Kidney epithelial cell (primary cell): ENCODE measurements around the gene MYADML2. TPM values are rescaled to one million over a fixed set of nuclear protein-coding genes. Genes with fewer than 3 reads are reported as not detected.

Experiments
- DNase-seq: peaks from one replicate; pipeline ENCODE4 v3.0.0-alpha.2; 2010; ENCODE audit warnings: low read depth
- H3K27me3 ChIP-seq: 2 replicates; pipeline ENCODE4 v1.6.0; 2011; ENCODE audit warnings: low read length; ENCODE audit not compliant: control insufficient read depth, insufficient read depth
- H3K36me3 ChIP-seq: 2 replicates; pipeline ENCODE4 v1.5.1; 2011; ENCODE audit warnings: low read length; ENCODE audit not compliant: control insufficient read depth, insufficient read depth
- H3K4me3 ChIP-seq: 2 replicates; pipeline ENCODE4 v1.5.1; 2011; ENCODE audit warnings: low read depth, mild to moderate bottlenecking, control low read depth, low read length
- total RNA-seq: library from RNA; depleted of rRNA; stranded (reverse); fragments of >200 nt; gene quantifications from 2 replicates; pipeline ENCODE4 v1.2.3, GENCODE V29; 2015
- TF ChIP-seq, protein P1 (sequence below): IDR thresholded peaks from 2 replicates; pipeline ENCODE4 v1.5.1; 2011; ENCODE audit warnings: mild to moderate bottlenecking, moderate library complexity, low read length, control low read depth, inconsistent platforms; ENCODE audit not compliant: insufficient read depth, poor library complexity, severe bottlenecking

Gene MYADML2
- total RNA-seq, 1 donor from 2014 or later = not detected

DNA sequence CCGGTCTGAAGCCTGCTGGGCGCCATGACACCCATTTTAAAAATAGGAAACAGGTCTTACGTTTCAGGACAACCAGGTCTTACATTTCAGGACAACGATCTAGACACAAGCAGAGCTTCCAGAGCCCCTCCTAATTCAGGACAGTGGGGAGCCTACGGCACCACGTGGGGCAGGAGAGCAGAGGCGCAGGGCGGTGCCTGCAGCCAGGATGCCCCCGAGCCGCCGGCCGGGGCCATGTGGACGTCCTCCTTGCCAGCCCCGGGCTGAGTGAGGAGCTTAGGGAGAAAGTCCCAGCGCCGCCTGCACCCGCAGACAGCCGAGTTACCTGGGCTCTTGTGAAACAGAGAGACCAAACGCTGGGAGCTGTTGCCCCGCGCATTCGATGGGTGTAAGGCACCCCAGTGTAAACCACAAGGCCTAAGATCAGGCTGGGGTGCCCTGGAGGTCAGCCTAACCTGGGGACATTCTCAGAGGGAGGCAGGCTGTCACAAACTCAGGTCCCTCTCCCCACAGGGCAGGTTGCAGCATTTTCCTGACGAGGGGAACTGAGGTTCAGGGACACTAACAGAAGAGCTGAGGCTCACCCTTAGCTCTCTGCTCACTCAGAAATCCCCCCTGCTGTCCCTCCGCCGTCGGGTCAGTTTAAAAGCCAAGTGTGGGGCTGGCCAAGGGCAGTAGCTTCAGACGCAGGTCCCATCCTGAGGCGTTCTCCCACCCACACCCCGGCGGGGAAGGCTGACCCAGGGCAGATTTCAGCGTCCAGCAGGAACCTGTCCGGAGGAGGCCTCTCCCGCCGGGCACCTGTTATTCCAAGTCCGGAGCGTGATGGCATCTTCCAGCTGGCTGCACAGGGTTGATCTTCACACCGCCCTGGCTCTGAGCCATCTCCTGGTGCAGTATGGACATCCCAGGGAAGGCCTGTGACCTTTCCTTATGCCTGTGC, 15.7 kb upstream of the MYADML2 start:
- H3K27me3 ChIP-seq = peaks cover 66% of the 10 kb centered on the region
- H3K4me3 ChIP-seq = no peak overlapping the region
- DNase-seq = no peak
- TF ChIP-seq, protein P1, sequence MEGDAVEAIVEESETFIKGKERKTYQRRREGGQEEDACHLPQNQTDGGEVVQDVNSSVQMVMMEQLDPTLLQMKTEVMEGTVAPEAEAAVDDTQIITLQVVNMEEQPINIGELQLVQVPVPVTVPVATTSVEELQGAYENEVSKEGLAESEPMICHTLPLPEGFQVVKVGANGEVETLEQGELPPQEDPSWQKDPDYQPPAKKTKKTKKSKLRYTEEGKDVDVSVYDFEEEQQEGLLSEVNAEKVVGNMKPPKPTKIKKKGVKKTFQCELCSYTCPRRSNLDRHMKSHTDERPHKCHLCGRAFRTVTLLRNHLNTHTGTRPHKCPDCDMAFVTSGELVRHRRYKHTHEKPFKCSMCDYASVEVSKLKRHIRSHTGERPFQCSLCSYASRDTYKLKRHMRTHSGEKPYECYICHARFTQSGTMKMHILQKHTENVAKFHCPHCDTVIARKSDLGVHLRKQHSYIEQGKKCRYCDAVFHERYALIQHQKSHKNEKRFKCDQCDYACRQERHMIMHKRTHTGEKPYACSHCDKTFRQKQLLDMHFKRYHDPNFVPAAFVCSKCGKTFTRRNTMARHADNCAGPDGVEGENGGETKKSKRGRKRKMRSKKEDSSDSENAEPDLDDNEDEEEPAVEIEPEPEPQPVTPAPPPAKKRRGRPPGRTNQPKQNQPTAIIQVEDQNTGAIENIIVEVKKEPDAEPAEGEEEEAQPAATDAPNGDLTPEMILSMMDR = no peak
- H3K36me3 ChIP-seq = no peaks in the 10 kb centered on the region

DNA sequence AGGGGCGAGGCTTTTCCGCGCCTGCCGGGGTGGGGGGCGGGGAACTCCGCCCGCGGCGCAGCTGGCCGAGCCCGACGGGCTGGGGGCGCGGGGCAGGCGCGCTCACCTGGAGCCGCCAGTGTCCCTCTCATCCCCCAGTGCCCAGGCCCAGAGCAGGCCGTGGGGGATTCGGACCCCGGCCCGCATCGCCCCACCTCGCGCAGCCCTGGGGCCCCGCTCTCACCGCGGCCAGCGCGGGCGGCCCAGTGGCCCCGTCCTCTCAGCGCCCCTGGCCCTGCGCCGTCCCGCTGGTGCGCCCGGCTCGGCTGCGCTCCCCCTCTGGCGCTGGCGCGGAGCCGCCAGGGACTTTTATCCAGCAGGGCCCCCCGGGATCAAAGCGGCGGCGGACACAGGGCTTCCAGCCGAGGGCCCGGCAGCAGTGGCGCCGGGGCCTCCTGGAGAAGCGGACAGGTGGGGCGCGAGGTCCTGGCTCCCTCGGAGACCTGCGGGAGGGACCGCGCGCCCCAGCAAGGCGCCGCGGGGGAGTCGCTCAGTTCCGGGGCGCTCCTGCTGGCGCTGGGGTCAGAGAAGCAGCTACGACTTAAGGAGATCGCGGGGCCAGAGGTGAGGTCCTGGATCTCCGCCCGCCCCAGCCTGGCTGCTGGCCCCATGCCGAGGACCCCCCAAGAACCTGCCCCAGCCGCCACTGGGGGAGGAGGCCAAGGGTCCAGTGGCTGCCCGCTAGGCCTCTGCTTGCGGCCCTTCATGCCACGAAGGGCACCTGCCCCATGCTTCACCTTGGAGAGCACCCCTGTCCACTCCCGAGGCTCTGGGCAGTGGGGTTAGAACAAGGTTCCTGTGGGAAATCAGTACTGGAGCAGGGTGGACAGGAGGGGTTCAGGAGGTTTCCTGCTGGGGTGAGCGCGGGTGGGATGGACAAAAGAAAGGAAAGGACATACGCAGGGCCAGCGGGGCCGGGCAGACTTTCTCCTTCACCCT, 14.8 kb upstream of the MYADML2 start:
- TF ChIP-seq, protein P1 = no peak
- no peak for DNase-seq
- no peak overlapping the region for H3K4me3 ChIP-seq
- H3K36me3 ChIP-seq = no peaks in the 10 kb centered on the region
- H3K27me3 ChIP-seq = peaks cover 71% of the 10 kb centered on the region

DNA sequence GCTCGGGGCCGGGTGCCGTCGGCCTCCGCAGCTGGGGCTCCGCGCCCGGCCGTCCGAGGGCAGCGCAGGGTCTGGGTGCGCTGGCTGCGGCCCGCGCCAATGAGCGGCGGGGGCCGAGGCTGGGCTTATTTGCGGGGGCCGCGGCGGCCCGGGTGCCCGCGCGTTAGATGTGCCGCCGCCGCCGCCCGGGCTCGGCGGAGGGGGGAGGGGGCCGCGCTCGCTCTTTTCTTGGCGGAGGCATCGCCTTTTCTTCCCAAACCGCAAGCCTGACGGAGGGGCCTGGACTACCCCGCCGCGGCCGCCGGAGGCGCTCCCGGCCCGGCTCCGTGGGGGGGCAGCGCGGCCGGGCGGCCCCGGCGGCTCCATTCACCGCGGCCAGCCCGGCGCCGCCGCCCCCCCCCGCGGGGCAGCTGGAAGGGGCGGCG, 14.1 kb upstream of the MYADML2 start, which contains the start of gene NOTUM:
Gene NOTUM, minus strand, starts transcription at position 101 of the 425 bp plus-strand sequence. CDS start 278 bp downstream, outside the sequence.
- H3K4me3 ChIP-seq = no peak within 1 kb of the TSS
- TF ChIP-seq, protein P1 = no peak
- no peaks in the 10 kb centered on the region for H3K36me3 ChIP-seq
- no peak for DNase-seq
- peaks cover 65% of the 10 kb centered on the region for H3K27me3 ChIP-seq

DNA sequence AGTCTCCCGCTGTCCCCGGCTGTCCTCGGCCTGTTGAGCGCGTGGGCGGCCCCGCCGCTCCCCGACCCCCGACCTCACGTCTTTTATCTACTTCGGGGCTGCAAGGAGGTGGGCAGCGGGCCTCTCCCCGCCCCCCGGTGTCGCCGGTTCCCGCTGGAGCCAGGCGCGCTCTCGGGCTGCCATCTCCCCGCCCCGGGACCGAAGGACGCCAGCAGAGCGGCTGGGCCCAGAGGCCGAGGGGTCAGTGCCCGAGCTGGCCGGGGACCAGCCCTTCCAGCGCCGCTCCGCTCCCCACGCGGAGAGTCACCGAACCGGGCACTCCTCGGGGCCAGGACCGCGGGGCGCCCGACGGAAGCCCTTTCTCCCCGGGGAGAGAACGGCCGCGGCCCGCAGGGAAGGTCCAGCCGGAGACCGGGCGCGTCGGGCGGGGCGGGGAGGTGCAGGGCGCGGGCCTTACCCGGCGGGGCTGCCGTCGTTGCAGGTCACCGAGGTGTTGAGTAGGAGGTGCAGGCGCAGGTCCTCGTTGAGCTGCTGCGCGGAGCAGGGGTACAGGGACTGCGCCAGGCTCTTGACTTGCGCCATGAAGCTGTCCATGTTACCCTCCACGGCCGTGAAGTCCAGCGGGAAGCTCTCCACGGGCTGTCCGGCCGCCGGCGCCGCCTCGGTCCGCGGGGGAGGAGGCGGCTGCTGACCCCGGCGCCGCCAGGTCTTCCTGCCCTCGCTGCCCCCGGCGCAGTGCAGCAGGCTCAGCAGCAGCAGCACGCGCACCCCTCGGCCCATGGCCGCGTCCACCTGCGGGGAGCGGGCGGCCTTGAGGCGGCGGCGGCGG, 13.3 kb upstream of the MYADML2 start:
- TF ChIP-seq, protein P1 = no peak
- Histone ChIP-seq H3K27me3 (peaks cover 65% of the 10 kb centered on the region), H3K36me3 (no peaks in the 10 kb centered on the region), H3K4me3 (no peak overlapping the region)
- no peak for DNase-seq
